ENCODE data around the gene GOT2. TPM values are rescaled to one million over a fixed set of nuclear protein-coding genes. Genes with fewer than 3 reads are reported as not detected.

Gene GOT2
- total RNA-seq, 1 donor from 2014 or later = 50.7 TPM

DNA sequence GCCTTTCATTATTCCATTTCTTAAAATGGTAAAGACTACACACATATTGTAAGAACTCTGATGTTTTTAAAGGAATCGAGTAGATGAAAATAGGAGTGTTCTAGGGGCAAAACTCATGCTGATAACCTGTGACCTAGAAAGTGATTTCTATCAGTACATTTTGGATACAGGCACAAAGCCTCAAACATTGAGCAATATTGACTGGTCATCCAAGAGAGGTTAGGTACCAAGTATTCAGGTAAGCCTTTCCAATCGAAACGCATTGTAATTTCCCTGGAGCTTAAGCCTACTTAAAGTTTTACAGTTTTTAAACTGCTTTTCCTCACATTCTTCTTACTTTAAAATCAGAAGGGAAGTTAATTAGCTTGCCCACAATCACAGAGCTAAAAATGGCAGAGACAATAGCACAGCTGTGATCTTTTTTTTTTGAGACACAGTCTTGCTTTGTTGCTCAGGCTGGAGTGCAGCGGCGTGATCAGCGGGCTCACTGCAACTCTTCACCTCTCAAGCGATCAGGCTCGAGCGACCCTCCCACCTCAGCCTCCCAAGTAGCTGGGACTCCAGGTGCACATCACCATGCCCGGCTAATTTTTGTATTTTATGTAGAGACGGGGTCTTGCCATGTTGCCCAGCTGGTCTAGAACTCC, 3.3 kb downstream of the GOT2 start:
- H3K36me3 ChIP-seq = no peaks in the 10 kb centered on the region
- intact Hi-C loops (cut with DNase I) = no loop called here
- TF ChIP-seq, protein P1, sequence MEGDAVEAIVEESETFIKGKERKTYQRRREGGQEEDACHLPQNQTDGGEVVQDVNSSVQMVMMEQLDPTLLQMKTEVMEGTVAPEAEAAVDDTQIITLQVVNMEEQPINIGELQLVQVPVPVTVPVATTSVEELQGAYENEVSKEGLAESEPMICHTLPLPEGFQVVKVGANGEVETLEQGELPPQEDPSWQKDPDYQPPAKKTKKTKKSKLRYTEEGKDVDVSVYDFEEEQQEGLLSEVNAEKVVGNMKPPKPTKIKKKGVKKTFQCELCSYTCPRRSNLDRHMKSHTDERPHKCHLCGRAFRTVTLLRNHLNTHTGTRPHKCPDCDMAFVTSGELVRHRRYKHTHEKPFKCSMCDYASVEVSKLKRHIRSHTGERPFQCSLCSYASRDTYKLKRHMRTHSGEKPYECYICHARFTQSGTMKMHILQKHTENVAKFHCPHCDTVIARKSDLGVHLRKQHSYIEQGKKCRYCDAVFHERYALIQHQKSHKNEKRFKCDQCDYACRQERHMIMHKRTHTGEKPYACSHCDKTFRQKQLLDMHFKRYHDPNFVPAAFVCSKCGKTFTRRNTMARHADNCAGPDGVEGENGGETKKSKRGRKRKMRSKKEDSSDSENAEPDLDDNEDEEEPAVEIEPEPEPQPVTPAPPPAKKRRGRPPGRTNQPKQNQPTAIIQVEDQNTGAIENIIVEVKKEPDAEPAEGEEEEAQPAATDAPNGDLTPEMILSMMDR (IDR thresholded peaks at IDR 0.05) = no peak
- no peaks in the 10 kb centered on the region for H3K9me3 ChIP-seq
- no peak overlapping the region for H3K4me3 ChIP-seq
- DNase-seq (no peak), ATAC-seq (no peak)
- H3K27ac ChIP-seq = no peak overlapping the region
- peaks cover 16% of the 10 kb centered on the region for H3K4me1 ChIP-seq
- H3K27me3 ChIP-seq (ENCODE audit: low read depth) = no peaks in the 10 kb centered on the region

DNA sequence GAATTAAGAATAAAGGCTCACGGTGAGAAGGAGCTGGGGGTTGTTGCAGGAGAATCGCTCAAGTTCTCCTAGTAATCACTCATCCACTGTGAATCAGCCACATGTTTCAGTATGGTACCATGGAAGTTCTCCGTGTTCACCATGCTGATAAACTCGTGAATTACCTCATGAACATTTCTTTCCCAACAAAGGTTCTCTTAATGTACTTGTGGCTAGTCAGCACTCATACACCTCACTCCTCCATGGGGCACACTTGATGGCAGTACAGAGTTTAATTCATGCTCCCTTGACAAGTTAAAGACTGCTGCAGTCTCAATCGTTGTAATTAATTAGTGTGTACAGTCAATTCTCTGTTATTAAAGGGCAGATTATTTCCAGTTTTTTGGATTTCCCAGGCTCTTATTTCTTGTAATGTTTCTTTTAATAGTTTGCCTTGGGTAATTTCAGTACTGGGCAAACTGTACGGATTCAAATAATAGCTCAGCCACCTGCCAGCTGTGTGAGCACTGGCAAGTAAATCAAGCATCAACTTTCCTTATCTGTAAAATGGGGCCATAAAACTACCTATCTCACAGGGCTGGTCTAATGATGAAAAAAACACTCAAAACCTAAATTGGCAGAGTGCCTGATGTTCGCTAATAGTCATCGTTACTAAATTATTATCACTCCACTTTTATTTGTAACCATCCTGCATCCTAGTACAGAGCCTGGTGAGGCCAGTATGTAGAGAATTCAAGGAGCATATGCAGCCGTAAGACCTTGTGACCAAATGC, 6.1 kb downstream of the GOT2 start:
- H3K4me3 ChIP-seq = no peak overlapping the region
- peaks cover 10% of the 10 kb centered on the region for H3K36me3 ChIP-seq
- H3K9me3 ChIP-seq = no peaks in the 10 kb centered on the region
- H3K27ac ChIP-seq = no peak overlapping the region
- H3K27me3 ChIP-seq (ENCODE audit: low read depth) = no peaks in the 10 kb centered on the region
- ATAC-seq (no peak), DNase-seq (no peak)
- TF ChIP-seq, protein P1 (IDR thresholded peaks at IDR 0.05) = no peak
- intact Hi-C loops (cut with DNase I) = no loop called here
- H3K4me1 ChIP-seq = peaks cover 7% of the 10 kb centered on the region

DNA sequence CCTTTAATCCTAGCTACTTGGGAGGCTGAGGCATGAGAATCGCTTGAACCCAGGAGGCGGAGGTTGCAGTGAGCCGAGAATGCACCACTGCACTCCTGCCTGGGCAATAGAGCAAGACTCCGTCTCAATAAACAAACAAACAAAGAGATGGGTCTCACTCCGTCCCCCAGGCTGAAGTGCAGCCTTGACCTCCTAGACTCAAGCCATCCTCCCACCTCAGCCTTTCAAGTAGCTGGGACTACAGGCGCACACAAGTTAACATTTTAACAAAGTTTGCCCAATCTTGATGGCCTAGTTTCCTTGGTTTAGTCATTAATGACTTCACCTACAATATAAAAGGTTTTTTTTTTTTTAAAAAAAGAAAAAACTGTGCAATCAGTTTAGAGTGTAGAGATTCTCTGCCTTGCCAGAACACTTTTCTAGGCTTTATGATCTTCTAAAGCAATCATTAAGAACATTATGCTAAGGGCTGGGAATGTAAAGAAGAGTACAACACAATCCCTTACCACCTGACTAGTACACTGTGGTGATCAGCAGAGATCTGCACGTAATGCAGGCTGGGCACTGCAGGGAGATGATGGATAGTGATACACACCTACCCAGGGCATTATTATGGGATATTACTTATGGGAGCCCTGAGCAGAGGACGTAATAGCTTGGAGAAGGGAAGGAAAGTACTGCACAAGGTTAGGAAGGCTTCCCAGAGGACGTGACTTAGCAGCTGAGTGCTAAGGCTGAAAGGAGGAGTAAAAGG, 6.9 kb downstream of the GOT2 start:
- no peak overlapping the region for H3K27ac ChIP-seq
- no peak overlapping the region for H3K4me3 ChIP-seq
- H3K27me3 ChIP-seq (ENCODE audit: low read depth) = no peaks in the 10 kb centered on the region
- TF ChIP-seq, protein P1 (IDR thresholded peaks at IDR 0.05) = no peak
- H3K9me3 ChIP-seq = no peaks in the 10 kb centered on the region
- ATAC-seq (no peak), DNase-seq (no peak)
- intact Hi-C loops (cut with DNase I) = no loop called here
- no peaks in the 10 kb centered on the region for H3K4me1 ChIP-seq
- H3K36me3 ChIP-seq = peaks cover 18% of the 10 kb centered on the region

DNA sequence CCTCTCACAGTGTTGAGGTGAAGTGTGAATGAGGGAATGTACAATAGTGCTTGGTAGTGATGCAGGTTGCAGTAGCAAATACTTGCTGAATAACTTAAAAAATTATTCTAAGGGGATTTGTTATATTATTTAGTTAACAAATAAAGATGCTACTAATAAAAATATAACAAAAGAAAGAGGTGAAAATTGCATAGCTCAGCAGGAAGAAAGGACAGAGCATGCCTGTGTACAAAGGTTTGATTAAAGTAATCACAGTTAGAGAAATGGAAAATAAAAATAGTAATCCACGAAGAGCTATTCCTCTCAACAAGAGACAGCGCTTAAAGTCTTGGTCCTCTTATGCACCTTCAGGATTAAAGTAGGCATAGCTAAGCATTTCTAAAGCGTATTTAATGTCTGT, 11.0 kb downstream of the GOT2 start:
- TF ChIP-seq, protein P1 (IDR thresholded peaks at IDR 0.05) = no peak

DNA sequence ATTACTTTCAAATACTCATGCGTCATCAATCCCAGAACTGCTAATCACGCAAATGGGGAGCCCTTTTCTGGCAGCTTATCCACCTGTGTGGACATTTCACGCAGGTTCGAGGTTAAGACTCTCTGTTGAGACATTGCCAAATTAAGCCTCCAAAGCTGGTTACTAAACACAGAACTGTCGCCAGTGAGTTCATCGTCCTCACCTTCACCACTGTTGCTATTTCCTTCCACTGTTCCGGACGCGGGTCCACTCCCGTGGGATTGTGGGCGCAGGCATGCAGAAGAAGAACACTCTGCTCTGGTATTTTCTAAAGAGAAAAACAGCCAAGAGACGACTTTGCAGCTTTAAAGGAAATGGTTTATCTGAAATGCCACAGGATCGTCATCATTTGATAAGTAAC, 16.1 kb downstream of the GOT2 start:
- no peaks in the 10 kb centered on the region for H3K27me3 ChIP-seq (ENCODE audit: low read depth)
- H3K4me1 ChIP-seq = no peaks in the 10 kb centered on the region
- TF ChIP-seq, protein P1 (IDR thresholded peaks at IDR 0.05) = no peak
- ATAC-seq (no peak), DNase-seq (no peak)
- H3K4me3 ChIP-seq = no peak overlapping the region
- no peak overlapping the region for H3K27ac ChIP-seq
- H3K9me3 ChIP-seq = no peaks in the 10 kb centered on the region
- intact Hi-C loops (cut with DNase I) = no loop called here
- peaks cover 93% of the 10 kb centered on the region for H3K36me3 ChIP-seq

More for the DNA sequence above, 11.0 kb downstream of the GOT2 start:
- ATAC-seq (no peak), DNase-seq (no peak)
- H3K4me3 ChIP-seq = no peak overlapping the region
- H3K4me1 ChIP-seq = no peaks in the 10 kb centered on the region
- no peak overlapping the region for H3K27ac ChIP-seq
- intact Hi-C loops (cut with DNase I) = no loop called here
- no peaks in the 10 kb centered on the region for H3K27me3 ChIP-seq (ENCODE audit: low read depth)
- H3K9me3 ChIP-seq = no peaks in the 10 kb centered on the region
- H3K36me3 ChIP-seq = peaks cover 59% of the 10 kb centered on the region
